ENCODE data around the gene CAPN8.

- TF ChIP-seq CTCF (optimal IDR thresholded peaks at IDR 0.05 in 1 of 3, IDR thresholded peaks at IDR 0.05 in 1 of 3, conservative IDR thresholded peaks at IDR 0.05 in 1 of 3; ENCODE audit: extremely low read depth in 1 of 3, insufficient read depth in 2 of 3, low read length in 3 of 3) (no peak), EZH2 (IDR thresholded peaks at IDR 0.05; ENCODE audit: low read length) (no peak)
Measured at GRCh38 chr1:223553957-223554356, 111.5 kb downstream of the CAPN8 start.
